ENCODE data around the gene FLNB. TPM values are rescaled to one million over a fixed set of nuclear protein-coding genes. Genes with fewer than 3 reads are reported as not detected.

The FLNB gene
- total RNA-seq, 1 experiment from 2014 or later = 127 TPM

DNA sequence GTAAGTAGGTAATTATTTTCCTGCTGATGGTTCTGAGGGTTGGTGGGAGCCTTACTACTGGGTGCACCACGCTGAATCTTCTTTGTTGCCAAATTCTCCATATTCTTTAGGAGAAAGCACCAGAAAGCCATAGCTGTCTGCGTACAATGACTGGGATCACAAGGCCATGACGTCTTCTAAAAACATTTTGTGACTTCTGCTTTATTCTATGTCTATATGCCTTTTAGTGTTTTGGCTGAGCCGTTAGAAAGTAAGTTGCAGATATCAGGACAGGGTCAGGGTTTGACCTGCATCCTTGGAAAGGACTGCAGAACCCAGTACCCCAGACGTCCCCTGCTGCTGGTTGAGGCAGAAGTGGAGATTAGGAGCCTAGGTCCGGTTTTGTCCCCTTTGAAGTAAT is 107.0 kb downstream of the FLNB start:
- H3K4me3 Mint-ChIP-seq = no peak overlapping the region
- CTCF ChIA-PET = no interaction called here
- H3K4me1 Mint-ChIP-seq = no peaks in the 10 kb centered on the region
- no peak for DNase-seq (ENCODE audit: low spot score)
- no peak overlapping the region for H3K27ac Mint-ChIP-seq
- TF ChIP-seq MAX (CRISPR knock-in tag; IDR thresholded peaks at IDR 0.05) (no peak), ZNF671 (CRISPR knock-in tag; IDR thresholded peaks at IDR 0.05) (no peak)
- no peaks in the 10 kb centered on the region for H3K9me3 Mint-ChIP-seq
- H3K36me3 Mint-ChIP-seq = peaks cover 66% of the 10 kb centered on the region
- ATAC-seq = no peak
- POLR2A ChIA-PET = no interaction called here
- no peaks in the 10 kb centered on the region for H3K27me3 Mint-ChIP-seq (ENCODE audit: low read depth)

DNA sequence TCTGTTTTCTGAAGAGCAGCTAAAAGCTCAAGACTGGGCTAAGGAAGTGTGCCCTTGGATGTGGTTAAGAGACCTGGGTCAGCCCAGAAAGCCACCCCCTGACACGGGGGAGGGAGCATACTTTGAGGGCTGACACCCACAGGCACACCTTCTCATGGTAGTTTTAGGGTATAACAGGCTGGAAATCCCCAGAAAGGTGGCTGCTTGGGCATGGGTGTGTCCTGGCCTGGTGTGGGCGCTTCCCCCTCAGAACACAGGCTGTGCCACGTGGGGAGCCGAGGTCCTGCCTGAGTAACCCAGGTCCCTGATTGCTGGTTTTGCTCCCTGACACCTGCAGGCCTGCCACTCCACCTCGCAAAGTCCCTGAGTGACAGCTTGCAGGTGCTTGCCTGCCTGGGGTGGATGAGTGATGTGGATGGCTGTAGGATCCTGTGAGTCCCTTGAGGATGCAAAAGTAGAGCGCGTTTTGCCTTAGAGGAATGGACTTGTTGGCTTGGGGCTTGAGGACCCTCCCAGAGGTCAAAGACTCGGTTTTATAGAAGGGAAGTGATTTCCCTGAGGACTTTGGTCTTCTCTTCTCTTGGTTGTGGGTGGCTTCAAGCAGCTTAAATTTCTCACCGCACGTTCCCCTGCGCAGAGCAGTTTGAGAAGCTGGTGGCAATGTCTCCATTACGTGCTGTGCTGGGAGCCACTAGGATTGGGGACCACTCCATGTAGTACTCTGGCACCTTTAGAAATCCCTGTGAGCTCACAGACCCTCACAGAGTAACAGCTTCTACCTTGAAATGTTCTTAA is 108.1 kb downstream of the FLNB start:
- Mint-ChIP-seq H3K27ac (peak overlapping the region; percentile 69), H3K36me3 (peaks cover 71% of the 10 kb centered on the region), H3K4me1 (no peaks in the 10 kb centered on the region), H3K4me3 (no peak overlapping the region), H3K9me3 (no peaks in the 10 kb centered on the region), H3K27me3 (ENCODE audit: low read depth) (no peaks in the 10 kb centered on the region)
- CTCF ChIA-PET = interaction anchor here (1.0 kb wide), 1 partner anchor 51 kb away, joined by 3 read pairs; no protein-coding TSS in a partner anchor
- no peak for ATAC-seq
- TF ChIP-seq, protein P1, sequence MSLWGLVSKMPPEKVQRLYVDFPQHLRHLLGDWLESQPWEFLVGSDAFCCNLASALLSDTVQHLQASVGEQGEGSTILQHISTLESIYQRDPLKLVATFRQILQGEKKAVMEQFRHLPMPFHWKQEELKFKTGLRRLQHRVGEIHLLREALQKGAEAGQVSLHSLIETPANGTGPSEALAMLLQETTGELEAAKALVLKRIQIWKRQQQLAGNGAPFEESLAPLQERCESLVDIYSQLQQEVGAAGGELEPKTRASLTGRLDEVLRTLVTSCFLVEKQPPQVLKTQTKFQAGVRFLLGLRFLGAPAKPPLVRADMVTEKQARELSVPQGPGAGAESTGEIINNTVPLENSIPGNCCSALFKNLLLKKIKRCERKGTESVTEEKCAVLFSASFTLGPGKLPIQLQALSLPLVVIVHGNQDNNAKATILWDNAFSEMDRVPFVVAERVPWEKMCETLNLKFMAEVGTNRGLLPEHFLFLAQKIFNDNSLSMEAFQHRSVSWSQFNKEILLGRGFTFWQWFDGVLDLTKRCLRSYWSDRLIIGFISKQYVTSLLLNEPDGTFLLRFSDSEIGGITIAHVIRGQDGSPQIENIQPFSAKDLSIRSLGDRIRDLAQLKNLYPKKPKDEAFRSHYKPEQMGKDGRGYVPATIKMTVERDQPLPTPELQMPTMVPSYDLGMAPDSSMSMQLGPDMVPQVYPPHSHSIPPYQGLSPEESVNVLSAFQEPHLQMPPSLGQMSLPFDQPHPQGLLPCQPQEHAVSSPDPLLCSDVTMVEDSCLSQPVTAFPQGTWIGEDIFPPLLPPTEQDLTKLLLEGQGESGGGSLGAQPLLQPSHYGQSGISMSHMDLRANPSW (CRISPR knock-in tag; conservative IDR thresholded peaks at IDR 0.05; ENCODE audit: low read depth) = no peak
- TF ChIP-seq SOX15 (CRISPR knock-in tag; IDR thresholded peaks at IDR 0.05) (no peak), ATF6 (CRISPR knock-in tag; IDR thresholded peaks at IDR 0.05) (no peak), ZBTB21 (CRISPR knock-in tag; IDR thresholded peaks at IDR 0.05; ENCODE audit: borderline replicate concordance) (no peak), FOXP1 (CRISPR knock-in tag; IDR thresholded peaks at IDR 0.05; ENCODE audit: borderline replicate concordance) (no peak), CREB1 (CRISPR knock-in tag; IDR thresholded peaks at IDR 0.05) (no peak)
- TF ChIP-seq, protein P2, sequence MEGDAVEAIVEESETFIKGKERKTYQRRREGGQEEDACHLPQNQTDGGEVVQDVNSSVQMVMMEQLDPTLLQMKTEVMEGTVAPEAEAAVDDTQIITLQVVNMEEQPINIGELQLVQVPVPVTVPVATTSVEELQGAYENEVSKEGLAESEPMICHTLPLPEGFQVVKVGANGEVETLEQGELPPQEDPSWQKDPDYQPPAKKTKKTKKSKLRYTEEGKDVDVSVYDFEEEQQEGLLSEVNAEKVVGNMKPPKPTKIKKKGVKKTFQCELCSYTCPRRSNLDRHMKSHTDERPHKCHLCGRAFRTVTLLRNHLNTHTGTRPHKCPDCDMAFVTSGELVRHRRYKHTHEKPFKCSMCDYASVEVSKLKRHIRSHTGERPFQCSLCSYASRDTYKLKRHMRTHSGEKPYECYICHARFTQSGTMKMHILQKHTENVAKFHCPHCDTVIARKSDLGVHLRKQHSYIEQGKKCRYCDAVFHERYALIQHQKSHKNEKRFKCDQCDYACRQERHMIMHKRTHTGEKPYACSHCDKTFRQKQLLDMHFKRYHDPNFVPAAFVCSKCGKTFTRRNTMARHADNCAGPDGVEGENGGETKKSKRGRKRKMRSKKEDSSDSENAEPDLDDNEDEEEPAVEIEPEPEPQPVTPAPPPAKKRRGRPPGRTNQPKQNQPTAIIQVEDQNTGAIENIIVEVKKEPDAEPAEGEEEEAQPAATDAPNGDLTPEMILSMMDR (IDR thresholded peaks at IDR 0.05) = no peak
- TF ChIP-seq, protein P3, sequence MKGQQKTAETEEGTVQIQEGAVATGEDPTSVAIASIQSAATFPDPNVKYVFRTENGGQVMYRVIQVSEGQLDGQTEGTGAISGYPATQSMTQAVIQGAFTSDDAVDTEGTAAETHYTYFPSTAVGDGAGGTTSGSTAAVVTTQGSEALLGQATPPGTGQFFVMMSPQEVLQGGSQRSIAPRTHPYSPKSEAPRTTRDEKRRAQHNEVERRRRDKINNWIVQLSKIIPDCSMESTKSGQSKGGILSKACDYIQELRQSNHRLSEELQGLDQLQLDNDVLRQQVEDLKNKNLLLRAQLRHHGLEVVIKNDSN (CRISPR knock-in tag; IDR thresholded peaks at IDR 0.05) = no peak
- TF ChIP-seq, protein P4, sequence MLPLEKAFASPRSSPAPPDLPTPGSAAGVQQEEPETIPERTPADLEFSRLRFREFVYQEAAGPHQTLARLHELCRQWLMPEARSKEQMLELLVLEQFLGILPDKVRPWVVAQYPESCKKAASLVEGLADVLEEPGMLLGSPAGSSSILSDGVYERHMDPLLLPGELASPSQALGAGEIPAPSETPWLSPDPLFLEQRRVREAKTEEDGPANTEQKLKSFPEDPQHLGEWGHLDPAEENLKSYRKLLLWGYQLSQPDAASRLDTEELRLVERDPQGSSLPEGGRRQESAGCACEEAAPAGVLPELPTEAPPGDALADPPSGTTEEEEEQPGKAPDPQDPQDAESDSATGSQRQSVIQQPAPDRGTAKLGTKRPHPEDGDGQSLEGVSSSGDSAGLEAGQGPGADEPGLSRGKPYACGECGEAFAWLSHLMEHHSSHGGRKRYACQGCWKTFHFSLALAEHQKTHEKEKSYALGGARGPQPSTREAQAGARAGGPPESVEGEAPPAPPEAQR (CRISPR knock-in tag; IDR thresholded peaks at IDR 0.05) = no peak
- POLR2A ChIA-PET = interaction anchor here (0.6 kb wide), 1 partner anchor 131 kb away, joined by 3 read pairs; no protein-coding TSS in a partner anchor
- no peak for DNase-seq (ENCODE audit: low spot score)

- H3K36me3 Mint-ChIP-seq = peaks cover 69% of the 10 kb centered on the region
- DNase-seq (ENCODE audit: low spot score) (no peak), ATAC-seq (no peak)
- no peaks in the 10 kb centered on the region for H3K9me3 Mint-ChIP-seq
- no peak overlapping the region for H3K4me3 Mint-ChIP-seq
- no peaks in the 10 kb centered on the region for H3K27me3 Mint-ChIP-seq (ENCODE audit: low read depth)
- ChIA-PET POLR2A (no interaction called here), CTCF (interaction anchor here (1.0 kb wide), 1 partner anchor 50 kb away, joined by 3 read pairs; no protein-coding TSS in a partner anchor)
- no peaks in the 10 kb centered on the region for H3K4me1 Mint-ChIP-seq
- H3K27ac Mint-ChIP-seq = peak overlapping the region; percentile 69
- no peak for TF ChIP-seq ZNF263 (CRISPR knock-in tag; IDR thresholded peaks at IDR 0.05; ENCODE audit: low read depth)
- no peak for TF ChIP-seq TP53 (CRISPR knock-in tag; IDR thresholded peaks at IDR 0.05)
- TF ChIP-seq, protein P5, sequence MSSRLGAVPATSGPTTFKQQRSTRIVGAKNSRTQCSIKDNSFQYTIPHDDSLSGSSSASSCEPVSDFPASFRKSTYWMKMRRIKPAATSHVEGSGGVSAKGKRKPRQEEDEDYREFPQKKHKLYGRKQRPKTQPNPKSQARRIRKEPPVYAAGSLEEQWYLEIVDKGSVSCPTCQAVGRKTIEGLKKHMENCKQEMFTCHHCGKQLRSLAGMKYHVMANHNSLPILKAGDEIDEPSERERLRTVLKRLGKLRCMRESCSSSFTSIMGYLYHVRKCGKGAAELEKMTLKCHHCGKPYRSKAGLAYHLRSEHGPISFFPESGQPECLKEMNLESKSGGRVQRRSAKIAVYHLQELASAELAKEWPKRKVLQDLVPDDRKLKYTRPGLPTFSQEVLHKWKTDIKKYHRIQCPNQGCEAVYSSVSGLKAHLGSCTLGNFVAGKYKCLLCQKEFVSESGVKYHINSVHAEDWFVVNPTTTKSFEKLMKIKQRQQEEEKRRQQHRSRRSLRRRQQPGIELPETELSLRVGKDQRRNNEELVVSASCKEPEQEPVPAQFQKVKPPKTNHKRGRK (CRISPR knock-in tag; IDR thresholded peaks at IDR 0.05; ENCODE audit: borderline replicate concordance) = no peak
- TF ChIP-seq, protein P6, sequence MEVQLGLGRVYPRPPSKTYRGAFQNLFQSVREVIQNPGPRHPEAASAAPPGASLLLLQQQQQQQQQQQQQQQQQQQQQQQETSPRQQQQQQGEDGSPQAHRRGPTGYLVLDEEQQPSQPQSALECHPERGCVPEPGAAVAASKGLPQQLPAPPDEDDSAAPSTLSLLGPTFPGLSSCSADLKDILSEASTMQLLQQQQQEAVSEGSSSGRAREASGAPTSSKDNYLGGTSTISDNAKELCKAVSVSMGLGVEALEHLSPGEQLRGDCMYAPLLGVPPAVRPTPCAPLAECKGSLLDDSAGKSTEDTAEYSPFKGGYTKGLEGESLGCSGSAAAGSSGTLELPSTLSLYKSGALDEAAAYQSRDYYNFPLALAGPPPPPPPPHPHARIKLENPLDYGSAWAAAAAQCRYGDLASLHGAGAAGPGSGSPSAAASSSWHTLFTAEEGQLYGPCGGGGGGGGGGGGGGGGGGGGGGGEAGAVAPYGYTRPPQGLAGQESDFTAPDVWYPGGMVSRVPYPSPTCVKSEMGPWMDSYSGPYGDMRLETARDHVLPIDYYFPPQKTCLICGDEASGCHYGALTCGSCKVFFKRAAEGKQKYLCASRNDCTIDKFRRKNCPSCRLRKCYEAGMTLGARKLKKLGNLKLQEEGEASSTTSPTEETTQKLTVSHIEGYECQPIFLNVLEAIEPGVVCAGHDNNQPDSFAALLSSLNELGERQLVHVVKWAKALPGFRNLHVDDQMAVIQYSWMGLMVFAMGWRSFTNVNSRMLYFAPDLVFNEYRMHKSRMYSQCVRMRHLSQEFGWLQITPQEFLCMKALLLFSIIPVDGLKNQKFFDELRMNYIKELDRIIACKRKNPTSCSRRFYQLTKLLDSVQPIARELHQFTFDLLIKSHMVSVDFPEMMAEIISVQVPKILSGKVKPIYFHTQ (CRISPR knock-in tag; IDR thresholded peaks at IDR 0.05) = no peak
- TF ChIP-seq SP1 (CRISPR knock-in tag; conservative IDR thresholded peaks at IDR 0.05) = no peak
- no peak for TF ChIP-seq FOXP1 (CRISPR knock-in tag; IDR thresholded peaks at IDR 0.05; ENCODE audit: borderline replicate concordance)
- TF ChIP-seq ZNF138 (CRISPR knock-in tag; conservative IDR thresholded peaks at IDR 0.05) = no peak
- no peak for TF ChIP-seq SOX15 (CRISPR knock-in tag; IDR thresholded peaks at IDR 0.05)
These were observed 108.8 kb downstream of the FLNB start for GRCh38 chr3:58116985-58117384.
